Upper lobe of left lung (tissue), 4 donors: ENCODE measurements around the gene TTBK2.
"Not testable (repeated sequence)": the region's sequence is repeated elsewhere in the genome, so short reads cannot be mapped to it uniquely, and the experiment has no call there.

Experiments
- CTCF ChIP-seq, 6 experiments: fragments of 450-650 bp in 4 of 6; fragments of 200-600 bp in 2 of 6; sonication (generic) in 2 of 6; IDR thresholded peaks; one replicate each; pipeline ENCODE4 v1.5.1; 2016 to 2019; ENCODE audit warnings: antibody characterized with exemption in 6 of 6
- POLR2A ChIP-seq, 4 donors: fragments of 450-650 bp; IDR thresholded peaks; one replicate each; pipeline ENCODE4 v1.5.1; 2016 to 2017; ENCODE audit warnings: antibody characterized with exemption in 4 of 4, mild to moderate bottlenecking in 2 of 4
- POLR2AphosphoS5 ChIP-seq, 2 donors: sonication (generic); formaldehyde crosslinking; IDR thresholded peaks; one replicate each; pipeline ENCODE4 v1.5.1; 2017; ENCODE audit warnings: antibody characterized with exemption in 2 of 2

- TF ChIP-seq CTCF, POLR2AphosphoS5, POLR2A (IDR thresholded peaks at IDR 0.05): not testable (repeated sequence)
Observed at GRCh38 chr15:42766109-42766508, 154.5 kb downstream of the TTBK2 start.
